Neutrophil (primary cell): ENCODE measurements around the gene ASCL2.

Experiments
- H3K27ac ChIP-seq: fragments of 200-600 bp; sonication (generic); 2 replicates; pipeline ENCODE4 v1.5.1; 2016; ENCODE audit warnings: mild to moderate bottlenecking, moderate library complexity
- H3K27me3 ChIP-seq: fragments of 200-600 bp; sonication (generic); 2 replicates; pipeline ENCODE4 v1.6.0; 2016; ENCODE audit warnings: mild to moderate bottlenecking
- H3K36me3 ChIP-seq: fragments of 200-600 bp; sonication (generic); 2 replicates; pipeline ENCODE4 v1.5.1; 2017
- H3K4me1 ChIP-seq, 2 experiments: fragments of 200-600 bp in 1 of 2; sonication (generic) in 1 of 2; 1 replicate in 1 of 2; 2 replicates in 1 of 2; pipeline versions ENCODE4 v1.5.1 to v1.6.1; 2013 to 2016; ENCODE audit warnings: low read depth in 1 of 2, low read length in 1 of 2, mild to moderate bottlenecking in 1 of 2, moderate library complexity in 1 of 2; ENCODE audit not compliant: control insufficient read depth in 1 of 2, insufficient read depth in 1 of 2
- H3K4me3 ChIP-seq, 2 experiments: fragments of 200-600 bp in 1 of 2; sonication (generic) in 1 of 2; 1 replicate in 1 of 2; 2 replicates in 1 of 2; pipeline ENCODE4 v1.5.1; 2013 to 2016; ENCODE audit warnings: low read depth in 1 of 2, low read length in 1 of 2, mild to moderate bottlenecking in 1 of 2, moderate library complexity in 1 of 2
- H3K9me3 ChIP-seq: fragments of 200-600 bp; sonication (generic); 2 replicates; pipeline ENCODE4 v1.5.1; 2016
- CTCF ChIP-seq: fragments of 200-600 bp; sonication (generic); IDR thresholded peaks from 2 replicates; pipeline ENCODE4 v1.5.1; 2016; ENCODE audit warnings: antibody characterized with exemption

The ASCL2 gene

GRCh38 chr11:2266586-2267305 is 3.6 kb downstream of the ASCL2 start:
- Histone ChIP-seq H3K4me1 (peaks cover 26 to 43% of the 10 kb centered on the region in 2 experiments), H3K4me3 (no peak overlapping the region)

GRCh38 chr11:2265854-2266585 is 4.4 kb downstream of the ASCL2 start:
- no peaks in the 10 kb centered on the region for H3K9me3 ChIP-seq
- no peak overlapping the region for H3K4me3 ChIP-seq
- H3K36me3 ChIP-seq = no peaks in the 10 kb centered on the region
- TF ChIP-seq CTCF = no peak
- H3K27ac ChIP-seq = peak overlapping the region; percentile 43
- peaks cover 25 to 37% of the 10 kb centered on the region in 2 experiments for H3K4me1 ChIP-seq
- H3K27me3 ChIP-seq = peaks cover 22% of the 10 kb centered on the region

More at GRCh38 chr11:2266586-2267305, 3.6 kb downstream of the ASCL2 start:
- no peaks in the 10 kb centered on the region for H3K36me3 ChIP-seq
- no peaks in the 10 kb centered on the region for H3K9me3 ChIP-seq
- TF ChIP-seq CTCF = no peak
- H3K27me3 ChIP-seq = peaks cover 30% of the 10 kb centered on the region
- H3K27ac ChIP-seq = no peak overlapping the region

- Histone ChIP-seq H3K9me3 (no peaks in the 10 kb centered on the region), H3K27ac (peak overlapping the region; percentile 43), H3K4me3 (no peak overlapping the region), H3K27me3 (peaks cover 16% of the 10 kb centered on the region), H3K4me1 (peaks cover 19 to 31% of the 10 kb centered on the region in 2 experiments), H3K36me3 (no peaks in the 10 kb centered on the region)
- TF ChIP-seq CTCF = peak; percentile 5
These were observed 5.0 kb downstream of the ASCL2 start for GRCh38 chr11:2265396-2265795.

GRCh38 chr11:2264366-2265053 is 5.9 kb downstream of the ASCL2 start:
- no peak overlapping the region for H3K4me3 ChIP-seq
- no peak for TF ChIP-seq CTCF
- peaks cover 15 to 24% of the 10 kb centered on the region in 2 experiments for H3K4me1 ChIP-seq
- H3K9me3 ChIP-seq = no peaks in the 10 kb centered on the region
- H3K27me3 ChIP-seq = peaks cover 19% of the 10 kb centered on the region
- H3K36me3 ChIP-seq = no peaks in the 10 kb centered on the region
- no peak overlapping the region for H3K27ac ChIP-seq

- TF ChIP-seq CTCF = no peak
- Histone ChIP-seq H3K27me3 (peaks cover 19% of the 10 kb centered on the region), H3K4me1 (peaks cover 15 to 20% of the 10 kb centered on the region in 2 experiments), H3K9me3 (no peaks in the 10 kb centered on the region), H3K27ac (no peak overlapping the region), H3K4me3 (no peak overlapping the region), H3K36me3 (no peaks in the 10 kb centered on the region)
These were observed 6.5 kb downstream of the ASCL2 start for GRCh38 chr11:2263724-2264360.
